ENCODE measurements around the gene PNPLA5.

PNPLA5 gene

DNA sequence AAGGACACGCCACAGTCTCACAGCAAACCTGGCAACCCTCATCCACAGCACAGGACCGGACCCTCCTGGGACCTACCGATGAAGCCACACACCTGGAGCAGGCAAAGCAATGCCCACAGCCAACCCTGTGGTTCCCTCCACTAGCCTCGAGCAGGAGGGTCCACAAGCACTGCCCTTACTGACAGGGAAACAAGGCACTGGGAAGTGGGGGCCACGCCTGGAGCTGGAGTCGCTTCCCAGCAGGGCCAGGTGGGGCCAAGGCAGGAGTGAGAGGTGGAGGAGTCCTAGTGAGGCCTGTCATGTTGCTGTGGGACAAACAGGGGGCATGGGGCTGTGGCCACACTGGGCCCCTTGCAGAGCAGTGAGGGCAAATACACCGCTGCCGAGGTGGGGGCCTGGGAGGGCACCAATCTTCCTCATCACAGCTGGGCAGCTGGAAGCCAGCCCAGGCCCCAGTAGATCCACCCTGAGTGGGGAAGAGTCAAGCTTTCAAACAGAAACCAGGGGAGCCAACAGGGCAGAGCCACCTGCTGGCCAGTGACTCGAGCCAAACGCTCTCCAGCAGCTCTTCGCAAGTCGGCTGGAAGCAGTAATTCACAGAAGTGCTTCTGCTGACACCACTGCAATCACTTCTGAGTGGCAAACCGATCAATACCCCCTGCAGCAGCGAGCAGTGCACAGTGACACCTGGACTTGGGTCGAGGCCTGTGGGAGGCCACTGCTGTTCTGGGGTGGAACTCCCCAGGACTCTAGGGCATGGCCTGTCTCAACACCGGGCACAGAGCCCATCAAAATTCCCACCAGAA lies 43.2 kb downstream of the PNPLA5 start:
- POLR2A ChIA-PET (ENCODE audit: low non-redundant PET), result no interaction called here
- CTCF ChIA-PET, result interaction anchor here (0.5 to 0.6 kb wide), 3 partner anchors 21 to 1297 kb away, joined by 3 read pairs; no protein-coding TSS in a partner anchor

GRCh38 chr22:43847376-43848289 lies 44.2 kb downstream of the PNPLA5 start:
- no peak overlapping the region for H3K27ac ChIP-seq
- TF ChIP-seq, protein P1, sequence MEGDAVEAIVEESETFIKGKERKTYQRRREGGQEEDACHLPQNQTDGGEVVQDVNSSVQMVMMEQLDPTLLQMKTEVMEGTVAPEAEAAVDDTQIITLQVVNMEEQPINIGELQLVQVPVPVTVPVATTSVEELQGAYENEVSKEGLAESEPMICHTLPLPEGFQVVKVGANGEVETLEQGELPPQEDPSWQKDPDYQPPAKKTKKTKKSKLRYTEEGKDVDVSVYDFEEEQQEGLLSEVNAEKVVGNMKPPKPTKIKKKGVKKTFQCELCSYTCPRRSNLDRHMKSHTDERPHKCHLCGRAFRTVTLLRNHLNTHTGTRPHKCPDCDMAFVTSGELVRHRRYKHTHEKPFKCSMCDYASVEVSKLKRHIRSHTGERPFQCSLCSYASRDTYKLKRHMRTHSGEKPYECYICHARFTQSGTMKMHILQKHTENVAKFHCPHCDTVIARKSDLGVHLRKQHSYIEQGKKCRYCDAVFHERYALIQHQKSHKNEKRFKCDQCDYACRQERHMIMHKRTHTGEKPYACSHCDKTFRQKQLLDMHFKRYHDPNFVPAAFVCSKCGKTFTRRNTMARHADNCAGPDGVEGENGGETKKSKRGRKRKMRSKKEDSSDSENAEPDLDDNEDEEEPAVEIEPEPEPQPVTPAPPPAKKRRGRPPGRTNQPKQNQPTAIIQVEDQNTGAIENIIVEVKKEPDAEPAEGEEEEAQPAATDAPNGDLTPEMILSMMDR (conservative IDR thresholded peaks at IDR 0.05; ENCODE audit: low read depth), result no peak
- ChIA-PET CTCF (no interaction called here), POLR2A (ENCODE audit: low non-redundant PET) (no interaction called here)
- no peak for DNase-seq (ENCODE audit: low spot score)

More for the DNA sequence above, 43.2 kb downstream of the PNPLA5 start:
- H3K27ac ChIP-seq, result no peak overlapping the region
- no peak for DNase-seq (ENCODE audit: low spot score)
- TF ChIP-seq, protein P1 (conservative IDR thresholded peaks at IDR 0.05; ENCODE audit: low read depth), result no peak

DNA sequence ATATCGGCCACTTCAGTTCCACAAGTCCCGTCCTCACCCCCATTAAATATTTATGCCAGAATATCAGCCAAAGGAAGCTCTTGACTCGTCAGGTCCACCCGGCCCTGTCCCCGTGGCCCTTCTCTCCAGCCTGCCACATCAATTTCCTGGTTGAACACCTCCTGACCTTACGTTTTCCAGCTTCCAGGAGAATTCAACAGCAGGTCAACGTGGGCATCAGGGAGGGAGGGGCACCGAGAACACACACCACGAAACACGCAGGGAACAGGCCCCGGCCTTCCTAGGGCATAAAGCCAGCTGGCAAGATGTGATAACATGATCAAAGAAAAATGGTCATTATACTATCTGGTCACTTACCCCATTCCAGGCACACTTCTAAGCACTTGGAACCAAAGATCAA lies 44.8 kb downstream of the PNPLA5 start:
- H3K27ac ChIP-seq, result no peak overlapping the region
- TF ChIP-seq, protein P1 (conservative IDR thresholded peaks at IDR 0.05; ENCODE audit: low read depth), result no peak
- CTCF ChIA-PET, result no interaction called here
- no peak for DNase-seq (ENCODE audit: low spot score)
- POLR2A ChIA-PET (ENCODE audit: low non-redundant PET), result no interaction called here

GRCh38 chr22:43845981-43846380 lies 45.8 kb downstream of the PNPLA5 start:
- CTCF ChIA-PET, result no interaction called here
- POLR2A ChIA-PET (ENCODE audit: low non-redundant PET), result no interaction called here
- no peak for DNase-seq (ENCODE audit: low spot score)
- H3K27ac ChIP-seq, result no peak overlapping the region
- TF ChIP-seq, protein P1 (conservative IDR thresholded peaks at IDR 0.05; ENCODE audit: low read depth), result no peak

- CTCF ChIA-PET, result no interaction called here
- TF ChIP-seq, protein P1 (conservative IDR thresholded peaks at IDR 0.05; ENCODE audit: low read depth), result no peak
- no peak for DNase-seq (ENCODE audit: low spot score)
- POLR2A ChIA-PET (ENCODE audit: low non-redundant PET), result no interaction called here
- no peak overlapping the region for H3K27ac ChIP-seq
Observed at GRCh38 chr22:43844560-43845545, 47.0 kb downstream of the PNPLA5 start.
